ENCODE measurements around the gene PRSS2.

The PRSS2 gene

GRCh38 chr7:142787034-142787768 is 16.4 kb downstream of the PRSS2 start:
- no peak for DNase-seq (ENCODE audit: low read depth)

DNA sequence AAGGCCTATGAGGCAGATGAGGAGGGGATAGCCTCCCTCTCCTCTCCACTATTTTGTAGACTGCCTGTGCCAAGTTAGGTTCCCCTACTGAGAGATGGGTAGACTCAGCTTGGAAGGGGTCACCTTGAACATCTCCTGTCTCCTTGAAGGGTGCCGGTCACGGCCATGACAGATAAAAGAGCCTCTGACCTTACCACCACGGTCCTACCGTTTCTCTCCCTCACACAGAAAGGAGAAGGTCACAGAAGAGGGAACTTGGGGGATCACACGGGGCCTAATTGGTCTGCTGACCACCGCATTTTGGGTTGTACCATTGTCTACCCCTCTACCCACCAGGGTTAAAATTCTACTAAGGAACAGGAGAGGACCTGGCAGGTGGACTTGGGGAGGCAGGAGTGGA is 17.0 kb downstream of the PRSS2 start:
- no peak for DNase-seq (ENCODE audit: low read depth)

- DNase-seq (ENCODE audit: low read depth): no peak
These were observed 17.8 kb downstream of the PRSS2 start for GRCh38 chr7:142788303-142789289.

GRCh38 chr7:142789441-142789840 is 18.7 kb downstream of the PRSS2 start:
- DNase-seq (ENCODE audit: low read depth): no peak

DNA sequence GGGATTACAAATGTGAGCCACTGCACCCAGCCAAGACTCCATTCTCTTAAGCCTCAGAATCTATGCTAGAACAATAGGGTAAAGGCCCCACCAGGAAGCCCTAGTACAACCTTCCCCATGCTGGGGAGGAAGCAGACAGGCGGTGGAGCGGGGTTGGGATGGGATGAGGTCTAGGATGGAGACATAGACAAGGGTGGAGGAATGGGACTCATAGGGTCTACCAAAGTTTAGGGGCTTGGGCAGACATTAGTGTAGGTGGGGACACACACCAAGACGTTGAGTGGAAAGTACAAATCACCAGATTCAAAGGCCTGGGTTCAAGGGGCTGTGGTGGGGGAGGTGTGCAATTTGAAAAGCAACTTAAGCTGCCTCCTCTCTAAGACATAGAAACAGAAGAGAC is 19.3 kb downstream of the PRSS2 start:
- no peak for DNase-seq (ENCODE audit: low read depth)

DNA sequence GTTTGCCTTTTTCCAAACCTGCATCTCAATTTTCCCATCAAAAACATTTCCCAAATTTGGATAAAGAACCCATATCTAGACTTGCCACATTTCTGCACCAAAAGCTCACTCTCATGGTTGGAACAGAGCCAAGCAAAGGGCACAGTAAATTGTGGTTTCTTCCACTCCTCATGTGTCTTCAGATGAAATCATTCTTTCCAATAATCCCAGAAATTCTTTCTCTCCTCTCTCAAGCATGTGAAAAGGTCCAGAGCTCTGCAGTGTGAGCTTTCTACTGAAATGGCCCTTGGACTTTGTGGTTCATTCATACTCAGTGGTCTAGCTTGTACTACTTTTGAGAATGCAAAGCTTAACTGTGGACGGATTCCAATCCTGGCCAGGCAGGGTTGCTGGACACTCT is 19.8 kb downstream of the PRSS2 start:
- no peak for DNase-seq (ENCODE audit: low read depth)

GRCh38 chr7:142791502-142791901 is 20.7 kb downstream of the PRSS2 start:
- no peak for DNase-seq (ENCODE audit: low read depth)

GRCh38 chr7:142792129-142792528 is 21.4 kb downstream of the PRSS2 start:
- DNase-seq (ENCODE audit: low read depth): no peak

GRCh38 chr7:142792593-142792992 is 21.8 kb downstream of the PRSS2 start:
- DNase-seq (ENCODE audit: low read depth): no peak

GRCh38 chr7:142793156-142793555 is 22.4 kb downstream of the PRSS2 start:
- DNase-seq (ENCODE audit: low read depth): no peak

DNA sequence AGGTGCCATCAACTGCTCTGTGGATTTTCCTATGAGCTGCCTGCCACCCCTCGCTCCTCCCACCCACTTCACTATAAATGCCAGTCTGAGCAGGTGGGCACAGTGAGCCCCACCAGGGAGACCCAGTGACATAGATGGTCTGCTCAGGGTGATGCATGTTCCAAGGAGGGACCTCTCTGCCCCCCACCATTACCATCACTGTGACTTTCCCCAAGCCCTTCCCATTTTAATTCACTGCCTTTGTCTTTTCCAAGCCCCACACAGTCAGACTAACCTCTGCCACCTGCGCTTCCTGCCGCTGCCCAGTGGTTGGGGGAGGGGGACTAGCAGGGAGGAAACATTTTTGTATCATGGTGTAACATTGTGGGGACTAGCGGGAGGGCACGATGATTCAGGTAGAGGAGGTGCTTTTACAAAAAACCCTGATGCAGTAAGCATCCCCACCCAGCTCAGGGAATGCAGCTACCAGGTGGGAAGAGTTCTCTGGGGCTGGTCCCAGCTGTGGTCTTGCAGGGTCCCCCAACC is 24.6 kb downstream of the PRSS2 start:
- peak; percentile 60 for DNase-seq (ENCODE audit: low read depth)

DNA sequence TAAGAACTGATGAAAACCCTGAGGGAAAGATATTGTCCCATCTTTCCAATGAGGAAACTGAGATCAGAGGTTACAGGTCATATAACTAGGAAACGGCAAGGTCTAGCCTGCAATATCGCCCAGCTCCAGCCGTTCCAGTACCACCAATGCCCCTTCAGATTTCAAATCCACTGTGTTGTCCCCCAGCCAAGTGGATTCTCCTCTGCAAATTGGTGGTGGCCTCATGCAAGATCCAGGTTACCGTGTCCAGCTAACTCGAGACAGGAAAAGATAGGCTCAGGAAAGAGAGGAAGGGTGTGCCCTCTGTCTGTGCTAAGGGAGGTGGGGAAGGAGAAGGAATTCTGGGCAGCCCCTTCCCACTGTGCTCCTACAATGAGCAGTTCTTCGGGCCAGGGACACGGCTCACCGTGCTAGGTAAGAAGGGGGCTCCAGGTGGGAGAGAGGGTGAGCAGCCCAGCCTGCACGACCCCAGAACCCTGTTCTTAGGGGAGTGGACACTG is 25.3 kb downstream of the PRSS2 start:
- DNase-seq (ENCODE audit: low read depth): no peak

GRCh38 chr7:142796501-142797390 is 26.0 kb downstream of the PRSS2 start:
- DNase-seq (ENCODE audit: low read depth): no peak

GRCh38 chr7:142797391-142798377 is 26.9 kb downstream of the PRSS2 start:
- no peak for DNase-seq (ENCODE audit: low read depth)

DNA sequence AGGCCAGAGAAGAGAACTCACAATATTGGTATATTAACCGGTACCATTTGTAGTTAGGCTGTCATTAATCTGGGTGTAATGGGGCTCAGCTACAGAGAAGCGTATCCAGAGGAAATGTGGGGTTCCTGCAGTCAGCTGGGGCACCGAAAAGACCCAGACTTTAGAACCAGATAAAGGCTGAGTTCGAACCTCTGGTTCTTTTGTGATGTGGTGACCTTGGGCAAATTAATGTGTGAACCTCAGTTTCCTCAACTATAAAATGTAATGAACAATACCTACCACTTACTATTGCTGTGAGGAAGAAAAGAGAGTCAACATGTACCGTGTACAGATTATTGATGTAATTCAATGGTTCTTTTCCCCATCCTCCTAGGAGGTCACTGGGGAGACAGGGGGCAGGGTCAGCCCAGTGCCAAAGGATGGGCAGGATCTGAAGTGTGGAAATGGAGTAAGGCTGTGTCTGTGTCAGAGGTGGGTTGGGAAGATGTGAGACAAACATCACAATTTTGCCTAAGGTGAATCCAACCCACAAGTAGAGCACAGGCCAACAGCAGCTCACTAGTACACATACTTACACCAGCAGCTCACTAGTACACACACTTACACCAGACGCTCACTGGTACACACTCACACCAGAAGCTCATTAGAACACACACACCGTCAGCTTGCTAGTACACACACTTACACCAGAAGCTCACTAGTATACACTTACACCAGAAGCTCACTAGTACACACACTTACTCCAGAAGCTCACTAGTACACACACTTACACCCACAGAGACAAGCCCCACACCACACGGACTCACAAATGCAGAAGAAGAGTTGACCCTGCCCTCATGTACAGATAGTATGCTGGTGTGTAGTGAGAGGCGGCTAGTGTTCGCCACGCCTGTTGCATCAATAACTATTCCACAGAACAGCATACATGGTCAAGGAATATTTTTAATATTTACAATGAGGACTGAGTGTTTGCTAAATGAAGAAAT is 28.0 kb downstream of the PRSS2 start:
- no peak for DNase-seq (ENCODE audit: low read depth)

GRCh38 chr7:142799437-142799835 is 28.7 kb downstream of the PRSS2 start:
- no peak for DNase-seq (ENCODE audit: low read depth)

DNA sequence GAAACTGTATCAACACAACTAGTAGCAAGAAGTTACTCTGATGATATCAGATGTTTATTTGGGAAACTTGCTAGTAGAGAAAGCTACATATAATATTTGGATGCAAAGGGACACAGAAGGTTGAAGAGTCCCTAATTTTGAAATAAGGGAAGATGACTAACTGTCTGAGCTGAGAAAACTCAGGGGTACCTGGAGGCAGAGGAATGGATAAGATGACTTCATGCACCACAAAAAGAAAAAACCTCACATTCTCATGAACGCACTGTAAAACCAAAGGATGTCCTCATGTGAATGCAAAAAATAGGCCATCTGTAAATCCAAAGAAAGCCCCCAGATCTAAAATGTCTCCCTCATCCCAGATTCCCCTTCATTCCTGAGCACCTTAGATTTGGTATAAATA is 29.3 kb downstream of the PRSS2 start:
- no peak for DNase-seq (ENCODE audit: low read depth)

GRCh38 chr7:142800699-142801260 is 30.0 kb downstream of the PRSS2 start:
- no peak for DNase-seq (ENCODE audit: low read depth)

Data from stimulated activated CD8-positive, alpha-beta memory T cell treated with anti-CD3 and anti-CD28 coated beads, Interleukin-12 subunit alpha, Interleukin-12 subunit beta, amount 100 ng/mL, for 4 hours (primary cell).